HG02588 (cell line): ENCODE results near the gene INPP5E.

Experiments used
- ATAC-seq: cut with Tn5 transposase; IDR thresholded peaks from one replicate; pipeline ENCODE4 v1.9.1; 2021; ENCODE audit warnings: mild to moderate bottlenecking, moderate library complexity; ENCODE audit not compliant: unreplicated experiment

INPP5E gene

GRCh38 chr9:136439481-136440408 is at the start of gene INPP5E:
TSS of gene INPP5E (minus strand) at chr9:136439845. CDS start at chr9:136439419, 426 bp downstream.
- peak; percentile 66 for ATAC-seq

- no peak for ATAC-seq
Observed at GRCh38 chr9:136488247-136489214, 48.9 kb upstream of the INPP5E start.

- ATAC-seq, result no peak
Observed at GRCh38 chr9:136487672-136488071, 48.0 kb upstream of the INPP5E start.

GRCh38 chr9:136486823-136487620 is 47.4 kb upstream of the INPP5E start:
- ATAC-seq, result no peak

- ATAC-seq, result no peak
Observed at GRCh38 chr9:136486131-136486530, 46.5 kb upstream of the INPP5E start.

- ATAC-seq, result no peak
Observed at GRCh38 chr9:136485049-136486045, 45.7 kb upstream of the INPP5E start.

- ATAC-seq, result no peak
Observed at GRCh38 chr9:136484153-136485048, 44.8 kb upstream of the INPP5E start.

GRCh38 chr9:136483589-136484152 is 44.0 kb upstream of the INPP5E start:
- ATAC-seq, result peak; percentile 52

- ATAC-seq, result peak; percentile 49
Observed at GRCh38 chr9:136482793-136483588, 43.3 kb upstream of the INPP5E start, which contains the start of gene SEC16A. TSS of gene SEC16A (minus strand) at chr9:136483040. CDS start at chr9:136477615, 5,425 bp downstream.

GRCh38 chr9:136482046-136482792 is 42.6 kb upstream of the INPP5E start:
- ATAC-seq, result no peak

GRCh38 chr9:136481558-136481957 is 41.9 kb upstream of the INPP5E start:
- no peak for ATAC-seq

- no peak for ATAC-seq
Observed at GRCh38 chr9:136476369-136477150, 36.9 kb upstream of the INPP5E start.

- no peak for ATAC-seq
Observed at GRCh38 chr9:136474974-136475865, 35.6 kb upstream of the INPP5E start.

GRCh38 chr9:136474021-136474640 is 34.5 kb upstream of the INPP5E start:
- no peak for ATAC-seq
